GM19238 (cell line): Measurements from ENCODE around the gene CCDC30.
"Not testable (repeated sequence)": the region's sequence is repeated elsewhere in the genome, so short reads cannot be mapped to it uniquely, and the experiment has no call there.

Experiments
- DNase-seq: peaks from one replicate; pipeline ENCODE4 v3.0.0; 2011; ENCODE audit warnings: low spot score; ENCODE audit not compliant: insufficient read length

Gene CCDC30

GRCh38 chr1:42450061-42450460, 13.0 kb upstream of the CCDC30 start:
- no peak for DNase-seq

GRCh38 chr1:42453386-42453785, 9.7 kb upstream of the CCDC30 start:
- DNase-seq = no peak

- DNase-seq = no peak
Measured at GRCh38 chr1:42454403-42454802, 8.7 kb upstream of the CCDC30 start.

GRCh38 chr1:42456010-42456753, 6.9 kb upstream of the CCDC30 start, which contains the start of the genes PPCS and ZMYND12:
TSS of gene PPCS (plus strand) at chr1:42456543. CDS start at chr1:42456566, 23 bp downstream.
TSS of gene ZMYND12 (minus strand) at chr1:42456022. CDS start at chr1:42455997, 25 bp downstream.
- DNase-seq = peak; percentile 80

- DNase-seq = peak; percentile 64
Measured at GRCh38 chr1:42456754-42457089, 6.4 kb upstream of the CCDC30 start.

- no peak for DNase-seq
Measured at GRCh38 chr1:42461196-42461595, 1.9 kb upstream of the CCDC30 start.

GRCh38 chr1:42463921-42464320, 835 bp downstream of the CCDC30 start:
- DNase-seq = no peak

GRCh38 chr1:42466030-42466429, 2.9 kb downstream of the CCDC30 start:
- no peak for DNase-seq

GRCh38 chr1:42469727-42470126, 6.6 kb downstream of the CCDC30 start:
- DNase-seq = no peak

GRCh38 chr1:42476605-42477004, 13.5 kb downstream of the CCDC30 start:
- no peak for DNase-seq

- DNase-seq = not testable (repeated sequence)
Measured at GRCh38 chr1:42477354-42477753, 14.3 kb downstream of the CCDC30 start.

GRCh38 chr1:42477775-42478174, 14.7 kb downstream of the CCDC30 start:
- DNase-seq = no peak

- DNase-seq = no peak
Measured at GRCh38 chr1:42479621-42480020, 16.5 kb downstream of the CCDC30 start.

- DNase-seq = no peak
Measured at GRCh38 chr1:42480921-42481320, 17.8 kb downstream of the CCDC30 start.

GRCh38 chr1:42482635-42483153, 19.6 kb downstream of the CCDC30 start:
- no peak for DNase-seq

GRCh38 chr1:42484382-42484781, 21.3 kb downstream of the CCDC30 start:
- no peak for DNase-seq

GRCh38 chr1:42490237-42490636, 27.2 kb downstream of the CCDC30 start:
- DNase-seq = no peak

- not testable (repeated sequence) for DNase-seq
Measured at GRCh38 chr1:42502031-42502430, 38.9 kb downstream of the CCDC30 start.

- no peak for DNase-seq
Measured at GRCh38 chr1:42504535-42505128, 41.5 kb downstream of the CCDC30 start.

GRCh38 chr1:42506576-42506975, 43.5 kb downstream of the CCDC30 start:
- no peak for DNase-seq

- DNase-seq = not testable (repeated sequence)
Measured at GRCh38 chr1:42511581-42512155, 48.6 kb downstream of the CCDC30 start.

GRCh38 chr1:42518908-42519307, 55.8 kb downstream of the CCDC30 start:
- no peak for DNase-seq
